ENCODE measurements around the gene INSC.

The INSC gene

GRCh38 chr11:15108592-15109130, 6.1 kb upstream of the INSC start:
- DNase-seq (ENCODE audit: low read depth in 2 of 2): no peak

GRCh38 chr11:15109602-15110001, 5.1 kb upstream of the INSC start:
- DNase-seq (ENCODE audit: low read depth in 2 of 2): no peak

- DNase-seq (ENCODE audit: low read depth in 2 of 2): no peak
Measured at GRCh38 chr11:15111215-15111614, 3.5 kb upstream of the INSC start.

GRCh38 chr11:15112131-15112541, 2.6 kb upstream of the INSC start:
- DNase-seq (ENCODE audit: low read depth in 2 of 2): no peak

GRCh38 chr11:15113381-15113780, 1.3 kb upstream of the INSC start:
- DNase-seq (ENCODE audit: low read depth in 2 of 2): no peak

- no peak for DNase-seq (ENCODE audit: low read depth in 2 of 2)
Measured at GRCh38 chr11:15115686-15116085, 963 bp downstream of the INSC start.

GRCh38 chr11:15117751-15118150, 3.0 kb downstream of the INSC start:
- no peak for DNase-seq (ENCODE audit: low read depth in 2 of 2)

- DNase-seq (ENCODE audit: low read depth in 2 of 2): no peak
Measured at GRCh38 chr11:15118431-15118830, 3.7 kb downstream of the INSC start.

GRCh38 chr11:15119352-15119751, 4.6 kb downstream of the INSC start:
- DNase-seq (ENCODE audit: low read depth in 2 of 2): no peak

GRCh38 chr11:15119826-15120225, 5.1 kb downstream of the INSC start:
- no peak for DNase-seq (ENCODE audit: low read depth in 2 of 2)

- DNase-seq (ENCODE audit: low read depth in 2 of 2): no peak
Measured at GRCh38 chr11:15123849-15124248, 9.1 kb downstream of the INSC start.

GRCh38 chr11:15124528-15124927, 9.8 kb downstream of the INSC start:
- no peak for DNase-seq (ENCODE audit: low read depth in 2 of 2)

- no peak for DNase-seq (ENCODE audit: low read depth in 2 of 2)
Measured at GRCh38 chr11:15127341-15127740, 12.6 kb downstream of the INSC start.

- no peak for DNase-seq (ENCODE audit: low read depth in 2 of 2)
Measured at GRCh38 chr11:15128621-15129020, 13.9 kb downstream of the INSC start.

GRCh38 chr11:15136166-15136565, 21.4 kb downstream of the INSC start:
- DNase-seq (ENCODE audit: low read depth in 2 of 2): no peak

- no peak for DNase-seq (ENCODE audit: low read depth in 2 of 2)
Measured at GRCh38 chr11:15139096-15139770, 24.5 kb downstream of the INSC start.

GRCh38 chr11:15139958-15140659, 25.4 kb downstream of the INSC start:
- no peak for DNase-seq (ENCODE audit: low read depth in 2 of 2)

- DNase-seq (ENCODE audit: low read depth in 2 of 2): no peak
Measured at GRCh38 chr11:15141381-15141780, 26.7 kb downstream of the INSC start.

- DNase-seq (ENCODE audit: low read depth in 2 of 2): no peak
Measured at GRCh38 chr11:15142838-15143237, 28.1 kb downstream of the INSC start.

GRCh38 chr11:15143855-15144254, 29.1 kb downstream of the INSC start:
- no peak for DNase-seq (ENCODE audit: low read depth in 2 of 2)

GRCh38 chr11:15144347-15144746, 29.6 kb downstream of the INSC start:
- DNase-seq (ENCODE audit: low read depth in 2 of 2): no peak

- DNase-seq (ENCODE audit: low read depth in 2 of 2): no peak
Measured at GRCh38 chr11:15145151-15145550, 30.4 kb downstream of the INSC start.

- no peak for DNase-seq (ENCODE audit: low read depth in 2 of 2)
Measured at GRCh38 chr11:15145615-15146014, 30.9 kb downstream of the INSC start.
